ENCODE data around the gene IL2RA. TPM values are rescaled to one million over a fixed set of nuclear protein-coding genes. Genes with fewer than 3 reads are reported as not detected.

IL2RA gene
- total and polyA plus RNA-seq, 3 donors from 2014 or later = 0.62 to 1.0 TPM; not detected in 1

- Histone ChIP-seq H3K4me1 (peaks cover 5% of the 10 kb centered on the region), H3K4me3 (no peak overlapping the region), H3K27me3 (no peaks in the 10 kb centered on the region), H3K36me3 (ENCODE audit: low read depth, missing control alignments) (no peaks in the 10 kb centered on the region), H3K9me3 (no peaks in the 10 kb centered on the region), H3K27ac (no peak overlapping the region)
- DNase-seq = no peak
- no peak for TF ChIP-seq CTCF (IDR thresholded peaks at IDR 0.05)
- TF ChIP-seq POLR2A (IDR thresholded peaks at IDR 0.05) = no peak
- intact Hi-C loops (cut with DNase I; ENCODE audit: low total_unique reads) = no loop called here
- 81 to 85% methylated on average over 11 to 12 of the region's 12 CpGs for WGBS, 2 donors
These were observed 15.0 kb upstream of the IL2RA start for GRCh38 chr10:6077071-6077675.

GRCh38 chr10:6074489-6075301 lies 12.5 kb upstream of the IL2RA start:
- Histone ChIP-seq H3K9me3 (no peaks in the 10 kb centered on the region), H3K27ac (no peak overlapping the region), H3K4me1 (peaks cover 5% of the 10 kb centered on the region), H3K4me3 (no peak overlapping the region), H3K36me3 (ENCODE audit: low read depth, missing control alignments) (no peaks in the 10 kb centered on the region), H3K27me3 (no peaks in the 10 kb centered on the region)
- peak; percentile 67 for DNase-seq
- intact Hi-C loops (cut with DNase I; ENCODE audit: low total_unique reads) = no loop called here
- no peak for TF ChIP-seq CTCF (IDR thresholded peaks at IDR 0.05)
- TF ChIP-seq POLR2A (IDR thresholded peaks at IDR 0.05) = no peak
- WGBS, 2 donors = 54 to 62% methylated on average over 17 of the region's 17 CpGs

GRCh38 chr10:6072215-6072934 lies 10.2 kb upstream of the IL2RA start:
- intact Hi-C loops (cut with DNase I; ENCODE audit: low total_unique reads) = no loop called here
- H3K36me3 ChIP-seq (ENCODE audit: low read depth, missing control alignments) = no peaks in the 10 kb centered on the region
- 79 to 81% methylated on average over 13 of the region's 13 CpGs for WGBS, 2 donors
- TF ChIP-seq CTCF (IDR thresholded peaks at IDR 0.05) = no peak
- TF ChIP-seq POLR2A (IDR thresholded peaks at IDR 0.05) = no peak
- no peak overlapping the region for H3K27ac ChIP-seq
- no peak overlapping the region for H3K4me3 ChIP-seq
- no peaks in the 10 kb centered on the region for H3K9me3 ChIP-seq
- H3K4me1 ChIP-seq = peaks cover 5% of the 10 kb centered on the region
- H3K27me3 ChIP-seq = no peaks in the 10 kb centered on the region
- no peak for DNase-seq

GRCh38 chr10:6071181-6072175 lies 9.3 kb upstream of the IL2RA start:
- 83 to 87% methylated on average over 10 of the region's 10 CpGs for WGBS, 2 donors
- no peak for DNase-seq
- Histone ChIP-seq H3K27me3 (no peaks in the 10 kb centered on the region), H3K27ac (no peak overlapping the region), H3K4me1 (peaks cover 5% of the 10 kb centered on the region), H3K9me3 (no peaks in the 10 kb centered on the region), H3K4me3 (no peak overlapping the region), H3K36me3 (ENCODE audit: low read depth, missing control alignments) (no peaks in the 10 kb centered on the region)
- TF ChIP-seq CTCF (IDR thresholded peaks at IDR 0.05) = no peak
- no peak for TF ChIP-seq POLR2A (IDR thresholded peaks at IDR 0.05)
- intact Hi-C loops (cut with DNase I; ENCODE audit: low total_unique reads) = no loop called here

Data from testis (tissue), 3 donors.